Esophagus squamous epithelium (tissue), 4 donors: ENCODE results near the gene SMAD3.

Experiments used
- POLR2A ChIP-seq, 4 donors: fragments of 450-650 bp; IDR thresholded peaks; one replicate each; pipeline ENCODE4 v1.6.1; 2017; ENCODE audit warnings: antibody characterized with exemption in 4 of 4, mild to moderate bottlenecking in 4 of 4, moderate library complexity in 3 of 4
- TF ChIP-seq, protein P1 (sequence below), 6 experiments: fragments of 450-650 bp in 4 of 6; fragments of 200-600 bp in 2 of 6; sonication (generic) in 2 of 6; IDR thresholded peaks; one replicate each; pipeline ENCODE4 v1.5.1; 2016 to 2019; ENCODE audit warnings: antibody characterized with exemption in 6 of 6, mild to moderate bottlenecking in 4 of 6, moderate library complexity in 4 of 6

DNA sequence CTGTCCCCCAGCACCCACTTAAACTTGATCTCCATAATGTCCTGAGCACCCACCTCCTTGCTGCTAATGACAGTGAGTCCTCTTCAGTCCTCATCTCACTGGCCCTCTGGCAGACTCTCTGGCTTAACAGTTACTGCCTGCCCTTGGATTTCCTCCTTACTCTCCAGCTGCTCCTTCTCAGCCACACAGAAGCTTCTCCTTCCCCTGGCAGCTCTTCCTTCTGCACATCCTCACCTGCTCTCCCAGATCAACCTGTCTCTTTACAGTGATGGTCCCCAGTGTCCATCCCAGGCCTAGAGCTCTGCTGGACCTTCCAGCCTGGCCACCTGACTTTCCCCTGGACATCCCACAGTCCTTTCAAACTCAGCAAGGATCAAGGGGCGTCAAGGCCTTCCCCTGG, 47.4 kb upstream of the SMAD3 start:
- TF ChIP-seq, protein P1, sequence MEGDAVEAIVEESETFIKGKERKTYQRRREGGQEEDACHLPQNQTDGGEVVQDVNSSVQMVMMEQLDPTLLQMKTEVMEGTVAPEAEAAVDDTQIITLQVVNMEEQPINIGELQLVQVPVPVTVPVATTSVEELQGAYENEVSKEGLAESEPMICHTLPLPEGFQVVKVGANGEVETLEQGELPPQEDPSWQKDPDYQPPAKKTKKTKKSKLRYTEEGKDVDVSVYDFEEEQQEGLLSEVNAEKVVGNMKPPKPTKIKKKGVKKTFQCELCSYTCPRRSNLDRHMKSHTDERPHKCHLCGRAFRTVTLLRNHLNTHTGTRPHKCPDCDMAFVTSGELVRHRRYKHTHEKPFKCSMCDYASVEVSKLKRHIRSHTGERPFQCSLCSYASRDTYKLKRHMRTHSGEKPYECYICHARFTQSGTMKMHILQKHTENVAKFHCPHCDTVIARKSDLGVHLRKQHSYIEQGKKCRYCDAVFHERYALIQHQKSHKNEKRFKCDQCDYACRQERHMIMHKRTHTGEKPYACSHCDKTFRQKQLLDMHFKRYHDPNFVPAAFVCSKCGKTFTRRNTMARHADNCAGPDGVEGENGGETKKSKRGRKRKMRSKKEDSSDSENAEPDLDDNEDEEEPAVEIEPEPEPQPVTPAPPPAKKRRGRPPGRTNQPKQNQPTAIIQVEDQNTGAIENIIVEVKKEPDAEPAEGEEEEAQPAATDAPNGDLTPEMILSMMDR (IDR thresholded peaks at IDR 0.05), result no peak
- no peak for TF ChIP-seq POLR2A (IDR thresholded peaks at IDR 0.05)
